LNCAP (cell line): ENCODE data around the gene CEP70.
A peak's percentile ranks its signal among the peaks of the same experiment; 100 is the strongest.

ENCODE experiments used
- TF ChIP-seq, protein P1 (sequence below): fragments of 450-650 bp; IDR thresholded peaks from 2 replicates; pipeline ENCODE4 v1.5.1; 2017; ENCODE audit warnings: mild to moderate bottlenecking

Gene CEP70

GRCh38 chr3:138479438-138479863 lies 114.6 kb downstream of the CEP70 start:
- TF ChIP-seq, protein P1, sequence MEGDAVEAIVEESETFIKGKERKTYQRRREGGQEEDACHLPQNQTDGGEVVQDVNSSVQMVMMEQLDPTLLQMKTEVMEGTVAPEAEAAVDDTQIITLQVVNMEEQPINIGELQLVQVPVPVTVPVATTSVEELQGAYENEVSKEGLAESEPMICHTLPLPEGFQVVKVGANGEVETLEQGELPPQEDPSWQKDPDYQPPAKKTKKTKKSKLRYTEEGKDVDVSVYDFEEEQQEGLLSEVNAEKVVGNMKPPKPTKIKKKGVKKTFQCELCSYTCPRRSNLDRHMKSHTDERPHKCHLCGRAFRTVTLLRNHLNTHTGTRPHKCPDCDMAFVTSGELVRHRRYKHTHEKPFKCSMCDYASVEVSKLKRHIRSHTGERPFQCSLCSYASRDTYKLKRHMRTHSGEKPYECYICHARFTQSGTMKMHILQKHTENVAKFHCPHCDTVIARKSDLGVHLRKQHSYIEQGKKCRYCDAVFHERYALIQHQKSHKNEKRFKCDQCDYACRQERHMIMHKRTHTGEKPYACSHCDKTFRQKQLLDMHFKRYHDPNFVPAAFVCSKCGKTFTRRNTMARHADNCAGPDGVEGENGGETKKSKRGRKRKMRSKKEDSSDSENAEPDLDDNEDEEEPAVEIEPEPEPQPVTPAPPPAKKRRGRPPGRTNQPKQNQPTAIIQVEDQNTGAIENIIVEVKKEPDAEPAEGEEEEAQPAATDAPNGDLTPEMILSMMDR = peak; percentile 88

- TF ChIP-seq, protein P1 = no peak
Observed at GRCh38 chr3:138477801-138478200, 116.3 kb downstream of the CEP70 start.

DNA sequence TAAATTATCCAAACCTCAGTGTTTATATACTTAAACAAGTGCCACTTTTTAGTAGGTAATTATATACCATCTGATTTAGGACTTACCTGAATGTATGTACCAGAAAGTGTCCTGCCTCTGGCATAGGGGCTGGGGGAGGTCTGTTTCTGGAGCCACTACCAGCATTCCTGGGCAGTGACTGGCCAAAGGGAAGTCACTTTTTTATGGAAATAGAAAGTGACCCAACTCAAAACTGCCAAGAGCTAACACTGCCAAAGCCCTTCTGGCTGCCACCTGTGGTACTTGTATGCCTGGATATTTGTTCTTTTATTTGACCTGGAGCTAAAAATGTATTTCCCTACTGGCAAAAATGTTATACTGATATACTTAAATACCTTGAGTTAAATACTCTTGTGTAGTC lies 116.9 kb downstream of the CEP70 start:
- TF ChIP-seq, protein P1 = no peak

- TF ChIP-seq, protein P1 = no peak
Observed at GRCh38 chr3:138476526-138476925, 117.5 kb downstream of the CEP70 start.

- TF ChIP-seq, protein P1 = no peak
Observed at GRCh38 chr3:138474163-138474562, 119.9 kb downstream of the CEP70 start.

GRCh38 chr3:138473391-138473790 lies 120.7 kb downstream of the CEP70 start:
- TF ChIP-seq, protein P1 = no peak

DNA sequence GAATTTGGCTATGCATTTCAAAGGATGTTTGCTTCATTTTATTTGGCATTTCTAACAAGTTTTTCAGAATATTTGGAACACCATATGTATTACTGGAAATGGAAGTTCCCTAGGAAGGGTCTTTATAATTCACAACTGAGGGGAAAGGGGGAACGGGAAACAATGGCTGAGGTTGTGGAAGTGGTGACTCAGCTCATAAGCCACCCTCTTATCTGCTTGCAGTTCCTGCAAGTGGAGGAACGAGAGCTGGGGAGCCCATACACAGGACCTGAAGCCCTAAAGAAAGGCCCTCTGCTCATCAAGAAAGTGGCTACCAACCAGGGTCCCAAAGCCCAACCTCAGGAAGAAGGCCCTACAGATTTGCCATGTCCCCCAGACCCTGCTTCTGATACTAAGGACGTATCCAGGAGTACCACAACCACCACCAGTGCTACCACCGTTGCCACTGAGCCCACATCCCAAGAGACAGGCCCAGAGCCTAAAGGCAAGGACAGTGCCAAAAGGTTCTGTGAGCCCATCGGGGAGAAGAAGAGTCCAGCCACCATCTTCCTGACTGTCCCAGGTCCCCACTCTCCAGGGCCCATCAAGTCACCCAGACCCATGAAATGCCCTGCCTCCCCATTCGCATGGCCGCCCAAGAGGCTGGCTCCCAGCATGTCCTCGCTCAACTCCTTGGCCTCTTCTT lies 121.8 kb downstream of the CEP70 start:
- TF ChIP-seq, protein P1 = no peak

GRCh38 chr3:138471481-138471880 lies 122.6 kb downstream of the CEP70 start:
- TF ChIP-seq, protein P1 = no peak
